ENCODE results near the gene NUP58.

The NUP58 gene

GRCh38 chr13:25301347-25302113 lies at the start of gene NUP58:
Gene NUP58 (plus strand): TSS chr13:25301625. CDS start chr13:25301774, 149 bp downstream.
- DNase-seq, result peak; percentile 88

DNA sequence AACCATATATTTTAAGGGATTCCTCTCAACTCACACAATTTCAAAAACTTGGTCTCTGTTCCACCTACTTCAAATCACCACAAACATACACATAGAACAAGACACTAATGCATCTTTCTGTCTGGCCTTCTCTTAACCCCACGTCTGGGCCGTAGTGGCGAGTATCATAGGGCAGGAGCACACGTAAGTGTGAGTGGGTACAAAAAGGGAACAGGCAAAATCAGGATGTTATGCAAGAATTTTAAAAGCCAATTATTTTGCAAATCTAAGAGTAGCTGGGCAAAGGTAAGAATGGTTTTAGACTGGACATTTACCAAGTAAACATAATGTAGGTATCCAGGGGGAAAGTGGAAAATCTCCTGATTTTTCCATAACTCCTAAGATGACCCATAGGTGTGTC lies 49.2 kb upstream of the NUP58 start:
- DNase-seq, result no peak

- no peak for DNase-seq
Observed at GRCh38 chr13:25252752-25253151, 48.7 kb upstream of the NUP58 start.

- no peak for DNase-seq
Observed at GRCh38 chr13:25253702-25254101, 47.7 kb upstream of the NUP58 start.

GRCh38 chr13:25262261-25262660 lies 39.2 kb upstream of the NUP58 start:
- no peak for DNase-seq

DNA sequence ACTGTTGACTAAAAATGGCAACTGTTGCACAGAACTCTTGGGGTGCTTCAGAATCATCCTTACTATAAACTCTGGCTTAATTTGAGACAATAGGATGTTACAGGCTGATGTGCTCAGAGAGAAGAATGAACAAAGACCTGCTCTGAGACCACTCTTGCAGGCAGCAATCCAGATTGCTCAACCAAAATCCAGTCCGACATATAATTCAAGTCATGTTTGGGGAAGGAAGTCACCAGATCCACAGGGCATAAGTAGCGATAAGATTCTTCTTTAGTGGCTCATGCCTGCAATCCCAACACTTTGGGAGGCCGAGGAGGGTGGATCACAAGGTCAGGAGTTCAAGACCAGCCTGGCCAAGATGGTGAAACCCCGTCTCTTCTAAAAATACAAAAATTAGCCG lies 34.7 kb upstream of the NUP58 start:
- no peak for DNase-seq

DNA sequence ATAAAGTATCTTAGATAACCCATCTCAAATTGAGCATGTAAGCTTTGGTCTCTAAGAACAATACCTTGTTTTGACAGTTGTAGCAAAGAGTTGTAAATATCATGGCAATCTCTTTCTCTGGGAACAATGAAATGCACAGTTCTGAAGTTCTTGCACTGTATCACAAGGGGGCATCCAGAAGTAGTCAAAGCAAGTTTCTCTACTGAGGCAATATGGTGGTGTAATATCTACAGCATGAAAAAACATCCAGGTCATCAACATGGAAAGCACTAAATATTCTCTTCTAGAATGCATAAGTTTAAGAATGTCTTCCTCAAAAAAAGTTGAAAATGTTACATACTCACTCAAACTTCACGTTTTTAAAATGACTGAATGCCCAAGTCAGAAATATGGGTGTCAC lies 33.7 kb upstream of the NUP58 start:
- no peak for DNase-seq

- no peak for DNase-seq
Observed at GRCh38 chr13:25268561-25268960, 32.9 kb upstream of the NUP58 start.

- no peak for DNase-seq
Observed at GRCh38 chr13:25276748-25277147, 24.7 kb upstream of the NUP58 start.

- no peak for DNase-seq
Observed at GRCh38 chr13:25280396-25280795, 21.0 kb upstream of the NUP58 start.

- no peak for DNase-seq
Observed at GRCh38 chr13:25281193-25281934, 20.1 kb upstream of the NUP58 start.

- no peak for DNase-seq
Observed at GRCh38 chr13:25281935-25282332, 19.5 kb upstream of the NUP58 start.

GRCh38 chr13:25286308-25286968 lies 15.0 kb upstream of the NUP58 start:
- DNase-seq, result peak; percentile 27

DNA sequence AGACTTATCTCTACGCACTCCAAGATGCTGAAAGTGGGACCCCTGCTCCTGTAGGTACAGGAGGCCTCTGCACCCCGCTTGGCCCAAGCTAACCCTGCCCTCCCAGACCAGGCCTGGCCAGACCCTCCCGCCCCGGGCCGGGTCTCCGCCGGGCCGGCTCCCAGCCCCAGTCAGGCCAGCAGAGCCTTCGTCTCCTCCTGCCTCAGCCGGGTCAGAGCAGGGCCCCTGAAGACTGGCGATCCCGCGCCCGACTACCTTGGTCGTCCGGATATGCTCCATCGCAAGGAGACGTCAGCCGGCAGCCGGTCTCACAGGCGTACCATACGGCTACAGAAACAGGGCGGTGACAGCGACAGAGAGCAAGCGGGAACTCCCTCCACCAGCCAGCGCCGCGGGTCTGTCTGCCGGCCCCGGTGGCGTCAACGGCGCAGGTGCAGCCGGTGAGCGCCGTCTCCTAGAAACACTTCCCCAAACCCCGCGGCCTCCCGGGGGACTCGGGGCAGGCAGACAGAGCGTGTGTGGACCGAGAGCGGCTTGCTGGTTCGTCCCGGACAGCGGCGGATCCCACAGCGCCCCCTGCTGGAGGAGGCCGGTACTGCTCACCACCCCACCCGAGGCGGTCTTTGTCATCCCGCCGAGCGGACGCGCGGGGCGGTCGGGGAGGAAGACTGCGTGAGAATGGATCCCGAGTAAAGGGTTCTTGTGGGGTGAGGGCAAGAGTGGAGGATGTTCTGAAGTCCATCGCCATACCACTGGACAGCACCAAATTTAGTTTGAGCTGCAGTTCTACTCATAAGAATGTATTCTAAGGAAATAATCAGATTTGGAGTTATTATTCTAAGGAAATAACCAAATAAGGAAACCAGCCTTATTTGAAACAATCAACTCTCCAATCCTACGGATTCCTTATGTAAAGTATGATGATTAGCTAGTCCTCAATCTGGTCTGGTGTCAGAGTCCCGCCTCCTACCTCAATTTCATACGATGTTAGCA lies 14.2 kb upstream of the NUP58 start, which contains the start of gene MTMR6:
TSS of gene MTMR6 (minus strand) at position 520 of the 993 bp plus-strand sequence. CDS start at position 279, 241 bp downstream.
- peak; percentile 74 for DNase-seq

DNA sequence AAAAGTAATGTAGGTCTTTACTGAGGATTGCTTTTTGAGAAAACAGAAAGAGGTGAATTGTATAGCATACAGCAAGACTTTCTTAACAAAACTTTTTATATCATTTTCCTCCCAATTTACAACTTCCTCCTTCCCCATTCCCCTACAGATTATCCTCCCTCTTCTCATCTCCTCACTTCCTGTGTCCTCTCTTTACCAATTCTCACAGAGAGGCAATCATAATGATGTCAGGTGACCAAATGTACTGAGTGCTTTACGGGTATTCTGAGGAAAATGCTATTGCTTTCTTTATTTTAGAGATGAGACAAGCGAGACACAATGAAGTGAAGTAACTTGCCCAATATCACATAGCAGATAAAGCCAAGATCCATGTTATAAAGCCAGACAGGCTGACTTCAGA lies 12.5 kb upstream of the NUP58 start:
- DNase-seq, result no peak

GRCh38 chr13:25291691-25292090 lies 9.7 kb upstream of the NUP58 start:
- no peak for DNase-seq

GRCh38 chr13:25292301-25292700 lies 9.1 kb upstream of the NUP58 start:
- no peak for DNase-seq

GRCh38 chr13:25295228-25295627 lies 6.2 kb upstream of the NUP58 start:
- no peak for DNase-seq

DNA sequence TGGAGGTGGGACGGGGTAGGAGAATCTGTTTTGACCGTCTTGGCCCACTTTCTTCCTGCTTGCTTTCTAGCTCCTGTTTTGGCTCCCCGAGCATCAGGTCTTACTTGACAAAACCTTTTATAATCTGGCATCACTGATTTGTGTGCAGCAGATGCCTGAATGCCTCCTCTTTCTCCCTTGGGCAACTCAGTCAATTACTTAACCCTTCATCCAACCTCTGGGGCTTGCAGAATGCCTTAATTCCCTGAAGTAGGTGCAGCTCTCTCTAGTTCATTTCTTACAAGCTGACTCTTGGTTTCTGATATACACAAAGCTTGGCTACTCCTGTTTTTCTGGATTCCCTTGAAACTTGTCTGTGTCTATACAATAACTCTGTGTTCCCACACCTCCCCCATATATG lies 5.7 kb upstream of the NUP58 start:
- DNase-seq, result no peak

DNA sequence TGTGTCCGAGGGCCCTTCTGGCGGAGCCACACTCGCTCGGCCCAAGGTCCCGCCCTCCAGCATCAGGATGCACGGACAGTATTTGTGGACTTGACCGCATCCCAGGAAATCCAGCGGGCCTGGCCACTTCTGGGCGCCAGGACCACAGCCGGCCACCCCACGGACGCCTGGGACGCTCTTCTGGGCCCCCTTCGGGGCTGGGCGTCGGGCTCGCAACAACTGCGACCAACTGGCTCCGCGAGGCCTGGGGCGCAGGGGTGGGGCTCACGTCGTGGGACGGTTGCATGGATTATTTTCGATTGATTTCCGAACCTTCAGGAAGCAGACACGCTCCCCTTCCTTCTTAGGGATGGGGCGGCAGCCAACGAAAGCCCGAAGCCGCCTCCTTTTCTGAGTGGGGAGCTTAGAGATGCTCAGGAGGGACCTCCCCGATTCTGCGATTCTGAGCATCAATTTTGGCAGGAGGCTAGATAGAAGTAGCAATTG lies 521 bp upstream of the NUP58 start:
- DNase-seq, result no peak

DNA sequence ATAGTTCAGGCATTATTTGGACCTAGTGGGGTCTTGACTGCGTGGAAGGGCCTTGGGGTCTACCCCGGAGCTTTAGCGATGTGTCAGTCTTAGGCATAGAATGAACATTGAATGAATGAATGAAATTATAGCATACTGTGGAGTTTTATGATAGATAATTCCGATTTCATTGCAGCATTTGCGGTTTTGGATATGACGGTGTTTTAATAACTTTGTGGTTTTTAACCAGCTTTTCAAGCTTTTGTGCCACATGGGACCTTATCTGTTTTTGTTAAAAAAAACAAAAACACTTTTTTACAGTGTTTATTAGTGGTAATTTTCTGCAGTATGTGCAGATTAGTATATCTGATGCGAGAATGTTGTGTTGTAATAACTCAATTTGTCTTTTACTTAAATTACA lies 696 bp downstream of the NUP58 start:
- DNase-seq, result no peak
